ENCODE data around the gene DNAH10. TPM values are rescaled to one million over a fixed set of nuclear protein-coding genes. Genes with fewer than 3 reads are reported as not detected.

The DNAH10 gene
- 0.12 and 0.31 TPM in 2 replicates for total RNA-seq

DNA sequence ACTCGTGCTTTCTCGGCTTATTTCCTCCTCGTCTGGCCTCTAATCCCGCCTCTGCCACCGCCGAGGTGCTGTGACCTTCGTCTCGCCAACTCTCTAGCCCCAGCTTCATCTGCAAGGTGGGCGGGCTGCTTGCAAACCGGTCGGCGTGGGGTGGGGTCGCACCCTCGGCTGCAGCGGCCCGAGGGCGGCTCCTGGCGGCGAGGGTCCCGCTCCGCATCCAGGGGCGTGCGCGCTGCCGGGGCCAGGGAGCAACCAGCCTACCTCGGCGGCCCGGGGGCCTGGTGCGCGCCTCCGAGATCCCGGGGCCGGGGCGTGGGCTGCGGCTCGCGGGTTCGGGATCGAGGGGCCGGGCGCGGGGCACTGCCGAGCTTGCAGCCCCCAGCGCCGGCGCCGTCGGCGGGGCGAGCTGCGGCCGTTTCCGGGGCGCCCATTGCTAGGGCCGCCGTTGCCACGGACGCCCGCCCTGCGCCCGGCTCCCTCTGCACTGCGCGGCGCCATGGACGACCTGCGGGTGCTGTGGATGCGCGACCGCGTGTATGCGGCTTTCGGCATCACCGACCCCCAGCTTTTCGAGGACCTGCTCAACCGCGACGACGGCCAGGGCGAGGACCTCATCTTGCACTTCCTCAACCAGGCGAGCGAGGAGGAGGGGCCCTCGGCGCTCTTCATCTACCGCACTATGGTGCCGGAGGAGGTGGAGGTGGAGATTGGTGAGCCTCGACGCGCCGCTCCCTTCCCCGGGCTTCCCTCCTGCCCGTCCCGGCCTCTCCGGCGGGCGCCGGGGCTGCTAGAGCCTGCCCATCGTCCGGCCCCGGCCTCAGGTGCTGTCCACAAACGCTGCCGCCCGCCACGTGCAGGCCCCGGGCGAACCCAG lies at the start of gene DNAH10:
Gene DNAH10 (plus strand): TSS at position 461 of the 874 bp plus-strand sequence. CDS start 36 bp downstream, at position 497.
- peaks cover 13% of the 10 kb centered on the region for H3K36me3 Mint-ChIP-seq (ENCODE audit: low read depth)
- peak within 1 kb of the TSS; percentile 59 for H3K27ac Mint-ChIP-seq
- intact Hi-C loops (cut with micrococcal nuclease): loop anchor here (1.0 to 5.0 kb wide), 2 partner anchors 48 to 130 kb away; partner anchors contain the start of genes EIF2B1 and GTF2H3
- peaks cover 10% of the 10 kb centered on the region for H3K27me3 Mint-ChIP-seq (ENCODE audit: insufficient read depth)
- peak; percentile 21 for DNase-seq (ENCODE audit: low spot score)
- no peaks in the 10 kb centered on the region for H3K4me1 Mint-ChIP-seq (ENCODE audit: low read depth)
- H3K4me3 Mint-ChIP-seq: peak within 1 kb of the TSS; percentile 64
- no peaks in the 10 kb centered on the region for H3K9me3 Mint-ChIP-seq

GRCh38 chr12:123712780-123713319 lies 49.3 kb upstream of the DNAH10 start:
- no peak for DNase-seq (ENCODE audit: low spot score)
- Mint-ChIP-seq H3K9me3 (no peaks in the 10 kb centered on the region), H3K4me1 (ENCODE audit: low read depth) (peaks cover 41% of the 10 kb centered on the region), H3K36me3 (ENCODE audit: low read depth) (peaks cover 1% of the 10 kb centered on the region), H3K4me3 (peak overlapping the region; percentile 91), H3K27me3 (ENCODE audit: insufficient read depth) (no peaks in the 10 kb centered on the region), H3K27ac (peak overlapping the region; percentile 85)
- intact Hi-C loops (cut with micrococcal nuclease): loop anchor here (1.0 to 10.0 kb wide), 9 partner anchors 42 to 1202 kb away; partner anchors contain the start of genes DDX55, EIF2B1, GTF2H3 and OGFOD2

- intact Hi-C loops (cut with micrococcal nuclease): loop anchor here (2.0 to 10.0 kb wide), 7 partner anchors 109 to 1201 kb away; partner anchors contain the start of genes DDX55, OGFOD2, RILPL2 and UBC
Observed at GRCh38 chr12:123713398-123713797, 48.7 kb upstream of the DNAH10 start.

GRCh38 chr12:123713823-123714585 lies 48.1 kb upstream of the DNAH10 start:
- H3K4me3 Mint-ChIP-seq: peak overlapping the region; percentile 91
- H3K27ac Mint-ChIP-seq: peak overlapping the region; percentile 85
- H3K36me3 Mint-ChIP-seq (ENCODE audit: low read depth): peaks cover 1% of the 10 kb centered on the region
- peak; percentile 14 for DNase-seq (ENCODE audit: low spot score)
- no peaks in the 10 kb centered on the region for H3K9me3 Mint-ChIP-seq
- H3K27me3 Mint-ChIP-seq (ENCODE audit: insufficient read depth): no peaks in the 10 kb centered on the region
- intact Hi-C loops (cut with micrococcal nuclease): loop anchor here (1.0 to 10.0 kb wide), 10 partner anchors 29 to 1201 kb away; partner anchors contain the start of genes CDK2AP1, DDX55, OGFOD2 and RILPL2
- peaks cover 41% of the 10 kb centered on the region for H3K4me1 Mint-ChIP-seq (ENCODE audit: low read depth)

More at GRCh38 chr12:123713398-123713797, 48.7 kb upstream of the DNAH10 start:
- DNase-seq (ENCODE audit: low spot score): peak; percentile 8
- Mint-ChIP-seq H3K27me3 (ENCODE audit: insufficient read depth) (no peaks in the 10 kb centered on the region), H3K9me3 (no peaks in the 10 kb centered on the region), H3K4me1 (ENCODE audit: low read depth) (peaks cover 41% of the 10 kb centered on the region), H3K4me3 (peak overlapping the region; percentile 91), H3K27ac (peak overlapping the region; percentile 85), H3K36me3 (ENCODE audit: low read depth) (peaks cover 1% of the 10 kb centered on the region)

DNA sequence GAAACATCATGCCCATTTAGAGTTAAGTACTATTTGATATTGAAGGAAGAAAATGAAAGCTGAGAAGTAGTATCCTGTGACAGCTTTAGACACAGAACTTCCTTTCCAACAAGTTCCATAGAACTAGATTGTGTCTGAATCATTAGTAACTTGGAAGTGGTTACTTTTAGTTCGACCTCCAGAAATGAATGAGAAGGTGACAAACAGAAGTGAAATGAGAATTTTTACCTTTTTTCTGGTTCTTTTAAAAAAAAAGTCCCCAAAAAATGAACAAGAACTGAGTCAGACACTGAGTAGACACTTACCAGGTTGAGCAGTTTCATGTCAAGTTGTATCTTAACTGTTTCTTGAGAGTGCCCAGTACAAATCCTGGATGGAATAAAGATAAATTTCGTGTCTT lies 46.9 kb upstream of the DNAH10 start:
- H3K4me1 Mint-ChIP-seq (ENCODE audit: low read depth): peaks cover 46% of the 10 kb centered on the region
- no peak for DNase-seq (ENCODE audit: low spot score)
- H3K9me3 Mint-ChIP-seq: no peaks in the 10 kb centered on the region
- H3K27me3 Mint-ChIP-seq (ENCODE audit: insufficient read depth): no peaks in the 10 kb centered on the region
- intact Hi-C loops (cut with micrococcal nuclease): loop anchor here (1.0 to 10.0 kb wide), 7 partner anchors 28 to 1200 kb away; partner anchors contain the start of genes CCDC92, CDK2AP1, DDX55 and OGFOD2
- peaks cover 6% of the 10 kb centered on the region for H3K36me3 Mint-ChIP-seq (ENCODE audit: low read depth)
- H3K27ac Mint-ChIP-seq: peak overlapping the region; percentile 85
- H3K4me3 Mint-ChIP-seq: peak overlapping the region; percentile 91

- Mint-ChIP-seq H3K27me3 (ENCODE audit: insufficient read depth) (no peaks in the 10 kb centered on the region), H3K27ac (peak overlapping the region; percentile 80), H3K9me3 (no peaks in the 10 kb centered on the region), H3K4me3 (no peak overlapping the region), H3K36me3 (ENCODE audit: low read depth) (peaks cover 10% of the 10 kb centered on the region), H3K4me1 (ENCODE audit: low read depth) (peaks cover 35% of the 10 kb centered on the region)
- intact Hi-C loops (cut with micrococcal nuclease): loop anchor here (10.0 kb wide), 4 partner anchors 113 to 1197 kb away; partner anchors contain the start of genes DDX55, OGFOD2 and UBC
- no peak for DNase-seq (ENCODE audit: low spot score)
Observed at GRCh38 chr12:123717350-123717749, 44.8 kb upstream of the DNAH10 start.

DNA sequence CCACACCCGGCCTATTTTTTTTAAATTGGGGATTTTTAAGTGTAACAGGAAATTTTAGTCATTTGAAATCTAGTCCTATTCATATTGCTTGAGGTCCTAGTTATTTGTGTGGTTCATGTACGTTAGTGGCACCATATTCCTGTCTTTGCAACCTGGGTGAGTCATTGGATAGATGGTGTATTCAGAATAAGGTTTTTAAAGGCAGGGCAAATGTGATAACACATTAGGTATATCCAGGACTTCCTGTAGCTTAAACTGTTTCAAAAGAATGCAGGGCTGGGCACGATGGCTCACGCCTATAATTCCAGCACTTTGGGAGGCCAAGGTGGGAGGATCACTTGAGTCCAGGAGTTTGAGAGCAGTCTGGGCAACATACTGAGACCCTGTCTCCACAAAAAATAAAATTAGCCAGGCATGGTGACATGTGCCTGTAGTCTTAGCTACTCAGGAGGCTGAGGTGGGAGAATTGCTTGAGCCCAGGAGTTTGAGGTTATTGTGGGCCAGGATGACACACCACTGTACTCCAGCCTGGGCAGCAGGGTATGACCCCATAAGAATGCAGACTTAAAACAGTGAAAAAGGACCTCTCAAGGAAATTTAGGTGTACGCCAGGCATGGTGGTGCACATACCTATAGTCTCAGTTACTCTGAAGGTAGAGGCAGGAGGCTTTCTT lies 41.8 kb upstream of the DNAH10 start:
- Mint-ChIP-seq H3K9me3 (no peaks in the 10 kb centered on the region), H3K27me3 (ENCODE audit: insufficient read depth) (no peaks in the 10 kb centered on the region), H3K36me3 (ENCODE audit: low read depth) (peaks cover 13% of the 10 kb centered on the region), H3K27ac (peak overlapping the region; percentile 69), H3K4me1 (ENCODE audit: low read depth) (peaks cover 13% of the 10 kb centered on the region), H3K4me3 (no peak overlapping the region)
- intact Hi-C loops (cut with micrococcal nuclease): no loop called here
- no peak for DNase-seq (ENCODE audit: low spot score)

DNA sequence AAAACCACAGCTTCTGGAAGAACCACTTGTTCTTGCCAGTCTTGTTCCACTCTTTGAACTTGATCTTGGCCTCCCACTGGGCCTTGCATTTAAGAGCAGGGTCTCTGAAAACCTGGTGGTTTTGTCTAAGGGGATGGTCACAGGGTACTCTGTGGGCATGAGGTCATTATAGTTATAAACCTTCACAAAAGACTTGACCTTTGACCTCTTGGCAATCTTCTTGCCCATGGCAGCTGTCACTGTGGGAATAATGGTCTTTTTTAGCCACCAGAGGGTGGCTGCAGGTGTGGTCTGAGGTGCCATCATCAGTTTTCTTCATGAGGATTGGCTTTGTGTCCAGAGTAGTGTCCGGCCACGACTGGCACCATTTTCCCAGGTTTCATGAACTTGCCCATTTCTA lies 40.9 kb upstream of the DNAH10 start:
- DNase-seq (ENCODE audit: low spot score): no peak
- intact Hi-C loops (cut with micrococcal nuclease): no loop called here
- H3K27ac Mint-ChIP-seq: no peak overlapping the region
- no peak overlapping the region for H3K4me3 Mint-ChIP-seq
- H3K27me3 Mint-ChIP-seq (ENCODE audit: insufficient read depth): no peaks in the 10 kb centered on the region
- H3K36me3 Mint-ChIP-seq (ENCODE audit: low read depth): peaks cover 17% of the 10 kb centered on the region
- H3K9me3 Mint-ChIP-seq: no peaks in the 10 kb centered on the region
- peaks cover 10% of the 10 kb centered on the region for H3K4me1 Mint-ChIP-seq (ENCODE audit: low read depth)

DNA sequence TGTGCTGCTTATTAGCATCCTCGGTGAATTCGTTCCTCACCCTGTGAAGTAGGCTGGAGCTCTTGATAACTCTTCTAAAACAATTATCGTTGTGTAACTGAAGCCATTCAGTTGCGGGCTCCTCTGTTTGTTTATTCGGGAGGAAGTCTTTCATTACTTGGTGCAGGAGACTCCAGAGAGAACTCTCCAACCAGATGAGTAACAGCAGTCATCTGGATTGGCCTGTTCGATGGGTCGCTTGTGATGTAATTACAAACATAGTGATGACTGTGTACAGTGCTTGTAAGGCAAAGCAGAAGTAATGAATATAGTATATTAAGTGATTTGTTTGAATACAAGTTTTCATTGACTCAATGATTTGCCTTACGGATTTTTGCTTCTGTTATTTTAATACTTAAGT lies 39.1 kb upstream of the DNAH10 start:
- intact Hi-C loops (cut with micrococcal nuclease): no loop called here
- no peaks in the 10 kb centered on the region for H3K9me3 Mint-ChIP-seq
- H3K4me1 Mint-ChIP-seq (ENCODE audit: low read depth): peaks cover 10% of the 10 kb centered on the region
- peaks cover 29% of the 10 kb centered on the region for H3K36me3 Mint-ChIP-seq (ENCODE audit: low read depth)
- H3K27ac Mint-ChIP-seq: no peak overlapping the region
- DNase-seq (ENCODE audit: low spot score): no peak
- H3K27me3 Mint-ChIP-seq (ENCODE audit: insufficient read depth): no peaks in the 10 kb centered on the region
- H3K4me3 Mint-ChIP-seq: no peak overlapping the region

- Mint-ChIP-seq H3K27me3 (ENCODE audit: insufficient read depth) (no peaks in the 10 kb centered on the region), H3K4me1 (ENCODE audit: low read depth) (peaks cover 10% of the 10 kb centered on the region), H3K36me3 (ENCODE audit: low read depth) (peaks cover 37% of the 10 kb centered on the region), H3K9me3 (no peaks in the 10 kb centered on the region), H3K4me3 (no peak overlapping the region), H3K27ac (no peak overlapping the region)
- no peak for DNase-seq (ENCODE audit: low spot score)
- intact Hi-C loops (cut with micrococcal nuclease): no loop called here
Observed at GRCh38 chr12:123723765-123724164, 38.3 kb upstream of the DNAH10 start.

- H3K27ac Mint-ChIP-seq: no peak overlapping the region
- H3K36me3 Mint-ChIP-seq (ENCODE audit: low read depth): peaks cover 38% of the 10 kb centered on the region
- intact Hi-C loops (cut with micrococcal nuclease): no loop called here
- no peak for DNase-seq (ENCODE audit: low spot score)
- H3K4me3 Mint-ChIP-seq: no peak overlapping the region
- no peaks in the 10 kb centered on the region for H3K9me3 Mint-ChIP-seq
- peaks cover 4% of the 10 kb centered on the region for H3K4me1 Mint-ChIP-seq (ENCODE audit: low read depth)
- H3K27me3 Mint-ChIP-seq (ENCODE audit: insufficient read depth): no peaks in the 10 kb centered on the region
Observed at GRCh38 chr12:123726244-123726643, 35.9 kb upstream of the DNAH10 start.

- Mint-ChIP-seq H3K27ac (no peak overlapping the region), H3K4me3 (no peak overlapping the region), H3K36me3 (ENCODE audit: low read depth) (peaks cover 43% of the 10 kb centered on the region), H3K4me1 (ENCODE audit: low read depth) (peaks cover 4% of the 10 kb centered on the region), H3K9me3 (no peaks in the 10 kb centered on the region), H3K27me3 (ENCODE audit: insufficient read depth) (no peaks in the 10 kb centered on the region)
- DNase-seq (ENCODE audit: low spot score): no peak
- intact Hi-C loops (cut with micrococcal nuclease): no loop called here
Observed at GRCh38 chr12:123726962-123727361, 35.1 kb upstream of the DNAH10 start.

Measured in activated T-helper 1 cell treated with anti-CD3 and anti-CD28 coated beads, Interleukin-12 subunit alpha, Interleukin-12 subunit beta, Interleukin-2, Interleukin-4 antibody, amounts not matched to agents 30 ng/mL and 10 ng/mL and 1 ng/mL, durations not matched to agents 14 hours and 24 hours and 36 hours (primary cell).